Keratinocyte (primary cell): ENCODE data around the gene SHISA9. TPM values are rescaled to one million over a fixed set of nuclear protein-coding genes. Genes with fewer than 3 reads are reported as not detected.

Experiments used
- DNase-seq: peaks from one replicate; pipeline ENCODE4 v3.0.0-alpha.2; 2011; ENCODE audit warnings: low read depth, missing footprints, low spot score
- FAIRE-seq: peaks from 2 replicates; lab custom pipeline; 2011; peaks lifted over from hg19 to GRCh38; lab: Jason Lieb, UNC
- H2AFZ ChIP-seq: 2 replicates; pipeline ENCODE4 v1.6.0; 2012; ENCODE audit warnings: low read length, control low read depth, inconsistent platforms; ENCODE audit not compliant: control insufficient read depth
- H3K27ac ChIP-seq: 2 replicates; pipeline ENCODE4 v1.5.1; 2011; ENCODE audit warnings: low read length; ENCODE audit not compliant: control insufficient read depth, insufficient read depth
- H3K27me3 ChIP-seq: 3 replicates; pipeline ENCODE4 v1.6.0; 2011; ENCODE audit warnings: low read length; ENCODE audit not compliant: control insufficient read depth, insufficient read depth; ENCODE audit errors: extremely low read depth
- H3K36me3 ChIP-seq, 2 experiments: 2 replicates in 1 of 2; 3 replicates in 1 of 2; pipeline ENCODE4 v1.5.1; 2011; ENCODE audit warnings: low read length in 2 of 2, mild to moderate bottlenecking in 1 of 2; ENCODE audit not compliant: control insufficient read depth in 2 of 2, insufficient read depth in 2 of 2; ENCODE audit errors: extremely low read depth in 1 of 2
- H3K4me1 ChIP-seq: 3 replicates; pipeline ENCODE4 v1.5.1; 2011; ENCODE audit warnings: low read length; ENCODE audit not compliant: control insufficient read depth, insufficient read depth; ENCODE audit errors: extremely low read depth
- H3K4me2 ChIP-seq: 3 replicates; pipeline ENCODE4 v1.6.0; 2011; ENCODE audit warnings: low read depth, low read length; ENCODE audit not compliant: control insufficient read depth, insufficient read depth; ENCODE audit errors: extremely low read depth
- H3K4me3 ChIP-seq, 3 experiments: fragments of 200-600 bp in 1 of 3; sonication (generic) in 1 of 3; 2 replicates in 2 of 3; 3 replicates in 1 of 3; pipeline ENCODE4 v1.5.1; 2011 to 2016; ENCODE audit warnings: low read length in 3 of 3, mild to moderate bottlenecking in 3 of 3, control low read depth in 2 of 3, inconsistent platforms in 1 of 3, low read depth in 1 of 3, mixed read lengths in 1 of 3, mixed run types in 1 of 3, moderate library complexity in 1 of 3; ENCODE audit not compliant: control insufficient read depth in 2 of 3, insufficient read depth in 2 of 3; ENCODE audit errors: extremely low read depth in 1 of 3
- H3K79me2 ChIP-seq: 2 replicates; pipeline ENCODE4 v1.6.0; 2012; ENCODE audit warnings: low read length; ENCODE audit not compliant: control insufficient read depth, insufficient read depth
- H3K9ac ChIP-seq: 3 replicates; pipeline ENCODE4 v1.6.0; 2011; ENCODE audit warnings: low read length; ENCODE audit not compliant: control insufficient read depth, insufficient read depth; ENCODE audit errors: extremely low read depth
- H3K9me1 ChIP-seq: 3 replicates; pipeline ENCODE4 v1.6.0; 2011; ENCODE audit warnings: low read length; ENCODE audit not compliant: control insufficient read depth, insufficient read depth; ENCODE audit errors: extremely low read depth
- H3K9me3 ChIP-seq: 2 replicates; pipeline ENCODE4 v1.5.1; 2012; ENCODE audit warnings: low read depth, low read length; ENCODE audit not compliant: control insufficient read depth
- H4K20me1 ChIP-seq: 3 replicates; pipeline ENCODE4 v1.6.0; 2011; ENCODE audit warnings: low read length; ENCODE audit not compliant: control insufficient read depth, insufficient read depth; ENCODE audit errors: extremely low read depth
- EZH2 ChIP-seq: IDR thresholded peaks from one replicate; pipeline ENCODE4 v1.6.1; 2012; ENCODE audit warnings: inconsistent platforms, mild to moderate bottlenecking, low read length, moderate library complexity
- dilution Hi-C: fragments of 300-500 bp; cut with MboI; formaldehyde crosslinking; loops from one replicate; pipeline ENCODE4 v1.7.0; 2020; ENCODE audit warnings: low sequenced_read_pairs; ENCODE audit not compliant: extremely low pct_ligation_motif_present
- polyA plus RNA-seq, 5 experiments: library from polyadenylated mRNA; depleted of rRNA in 3 of 5; stranded (reverse) in 3 of 5; stranded (forward) in 1 of 5; unstranded in 1 of 5; fragments of >200 nt; gene quantifications; 1 replicate in 1 of 5; 2 replicates in 3 of 5; 3 replicates in 1 of 5; pipeline versions ENCODE4 v1.2.1 to v1.2.3, GENCODE V29; 2011 to 2012; ENCODE audit warnings: missing spikeins in 2 of 5, low read depth in 1 of 5, low replicate concordance in 1 of 5
- TF ChIP-seq, protein P1 (sequence below), 3 experiments: IDR thresholded peaks in 1 of 3; conservative IDR thresholded peaks in 1 of 3; optimal IDR thresholded peaks in 1 of 3; 2 replicates in 2 of 3; 3 replicates in 1 of 3; pipeline versions ENCODE3 to v1.5.1; 2011; ENCODE audit warnings: low read length in 3 of 3, mild to moderate bottlenecking in 3 of 3, moderate library complexity in 2 of 3, control low read depth in 1 of 3, inconsistent platforms in 1 of 3; ENCODE audit not compliant: insufficient read depth in 2 of 3; ENCODE audit errors: extremely low read depth in 1 of 3

The SHISA9 gene
- polyA plus RNA-seq, 1 donor (not counting 4 experiments of a cell fraction or from before 2014, with no cell fraction given): 0.28 TPM

DNA sequence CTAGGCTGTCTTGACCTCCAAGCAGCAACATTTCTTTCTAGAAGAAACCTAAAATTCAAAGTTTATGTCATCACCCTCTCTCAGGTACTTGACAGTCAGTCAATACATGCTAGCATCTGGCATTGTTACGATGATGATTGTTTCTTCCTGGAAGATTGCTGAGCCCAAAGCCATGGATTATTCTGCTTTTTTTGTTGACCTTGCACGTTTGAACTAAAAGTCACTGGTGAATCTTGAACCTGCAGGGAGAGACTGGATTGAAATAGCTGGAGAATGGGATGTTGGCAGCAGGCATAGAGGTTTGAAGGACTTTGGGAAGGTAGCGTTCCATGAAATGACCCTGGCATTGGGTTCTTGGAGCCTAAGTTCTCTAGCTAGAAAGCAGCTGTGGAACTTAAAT is 42.9 kb downstream of the SHISA9 start:
- no peak overlapping the region for H3K4me3 ChIP-seq
- no peaks in the 10 kb centered on the region for H3K4me1 ChIP-seq
- no peak overlapping the region for H3K4me2 ChIP-seq
- H3K79me2 ChIP-seq: no peaks in the 10 kb centered on the region
- H3K9me1 ChIP-seq: no peaks in the 10 kb centered on the region
- no peak overlapping the region for H3K27ac ChIP-seq
- no peaks in the 10 kb centered on the region for H3K27me3 ChIP-seq
- H3K9me3 ChIP-seq: no peaks in the 10 kb centered on the region
- DNase-seq (no peak), FAIRE-seq (no peak)
- dilution Hi-C loops: no loop called here
- H3K9ac ChIP-seq: no peak overlapping the region
- H3K36me3 ChIP-seq: no peaks in the 10 kb centered on the region
- no peaks in the 10 kb centered on the region for H4K20me1 ChIP-seq
- TF ChIP-seq EZH2: no peak
- TF ChIP-seq, protein P1, sequence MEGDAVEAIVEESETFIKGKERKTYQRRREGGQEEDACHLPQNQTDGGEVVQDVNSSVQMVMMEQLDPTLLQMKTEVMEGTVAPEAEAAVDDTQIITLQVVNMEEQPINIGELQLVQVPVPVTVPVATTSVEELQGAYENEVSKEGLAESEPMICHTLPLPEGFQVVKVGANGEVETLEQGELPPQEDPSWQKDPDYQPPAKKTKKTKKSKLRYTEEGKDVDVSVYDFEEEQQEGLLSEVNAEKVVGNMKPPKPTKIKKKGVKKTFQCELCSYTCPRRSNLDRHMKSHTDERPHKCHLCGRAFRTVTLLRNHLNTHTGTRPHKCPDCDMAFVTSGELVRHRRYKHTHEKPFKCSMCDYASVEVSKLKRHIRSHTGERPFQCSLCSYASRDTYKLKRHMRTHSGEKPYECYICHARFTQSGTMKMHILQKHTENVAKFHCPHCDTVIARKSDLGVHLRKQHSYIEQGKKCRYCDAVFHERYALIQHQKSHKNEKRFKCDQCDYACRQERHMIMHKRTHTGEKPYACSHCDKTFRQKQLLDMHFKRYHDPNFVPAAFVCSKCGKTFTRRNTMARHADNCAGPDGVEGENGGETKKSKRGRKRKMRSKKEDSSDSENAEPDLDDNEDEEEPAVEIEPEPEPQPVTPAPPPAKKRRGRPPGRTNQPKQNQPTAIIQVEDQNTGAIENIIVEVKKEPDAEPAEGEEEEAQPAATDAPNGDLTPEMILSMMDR (optimal IDR thresholded peaks at IDR 0.05 in 1 of 3, IDR thresholded peaks at IDR 0.05 in 1 of 3, conservative IDR thresholded peaks at IDR 0.05 in 1 of 3; ENCODE audit: extremely low read depth in 1 of 3, insufficient read depth in 2 of 3, low read length in 3 of 3): no peak
- no peak overlapping the region for H2AFZ ChIP-seq

DNA sequence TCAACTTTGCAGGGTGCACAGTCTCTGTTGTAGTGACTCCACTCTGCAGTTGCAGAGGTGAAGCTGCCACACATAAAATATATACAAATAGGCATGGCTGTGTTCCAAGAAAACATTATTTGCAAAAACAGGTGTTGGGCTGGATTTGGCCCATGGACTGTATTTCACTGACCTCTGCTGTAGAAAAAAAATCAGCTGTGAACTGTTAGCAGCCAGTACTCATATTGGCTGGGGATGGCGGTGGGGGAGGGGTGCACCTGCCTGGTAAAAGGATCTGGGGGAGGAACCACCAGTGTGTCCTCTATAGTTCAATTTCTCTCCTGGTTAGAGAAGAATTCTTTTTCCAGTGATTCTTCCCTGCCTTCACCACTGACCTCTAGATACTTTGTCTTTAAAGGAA is 50.0 kb downstream of the SHISA9 start:
- TF ChIP-seq, protein P1 (optimal IDR thresholded peaks at IDR 0.05 in 1 of 3, IDR thresholded peaks at IDR 0.05 in 1 of 3, conservative IDR thresholded peaks at IDR 0.05 in 1 of 3; ENCODE audit: extremely low read depth in 1 of 3, insufficient read depth in 2 of 3, low read length in 3 of 3): no peak
- no peak for TF ChIP-seq EZH2
- Histone ChIP-seq H3K4me2 (no peak overlapping the region), H3K9me3 (no peaks in the 10 kb centered on the region), H3K4me1 (no peaks in the 10 kb centered on the region), H4K20me1 (no peaks in the 10 kb centered on the region), H3K79me2 (no peaks in the 10 kb centered on the region), H3K27ac (no peak overlapping the region), H3K9ac (no peak overlapping the region), H3K4me3 (no peak overlapping the region), H3K36me3 (no peaks in the 10 kb centered on the region), H3K27me3 (no peaks in the 10 kb centered on the region), H2AFZ (no peak overlapping the region), H3K9me1 (no peaks in the 10 kb centered on the region)
- dilution Hi-C loops: no loop called here
- DNase-seq: no peak
- FAIRE-seq: no peak
